Peyer's patch (tissue), 4 donors: ENCODE data around the gene CMTR1.

Experiments
- CTCF ChIP-seq, 6 experiments: fragments of 450-650 bp in 4 of 6; fragments of 200-600 bp in 2 of 6; sonication (generic) in 1 of 6; IDR thresholded peaks; one replicate each; pipeline ENCODE4 v1.5.1; 2017 to 2019; ENCODE audit warnings: antibody characterized with exemption in 6 of 6, mild to moderate bottlenecking in 3 of 6, moderate library complexity in 1 of 6
- POLR2A ChIP-seq, 2 donors: fragments of 450-650 bp; IDR thresholded peaks; one replicate each; pipeline ENCODE4 v1.5.1; 2017; ENCODE audit warnings: antibody characterized with exemption in 2 of 2, mild to moderate bottlenecking in 2 of 2, moderate library complexity in 2 of 2

- TF ChIP-seq CTCF (IDR thresholded peaks at IDR 0.05) (no peak), POLR2A (IDR thresholded peaks at IDR 0.05) (no peak)
Observed at GRCh38 chr6:37473364-37474095, 40.5 kb downstream of the CMTR1 start.
